ENCODE results near the gene PDCD6IP. TPM values are rescaled to one million over a fixed set of nuclear protein-coding genes. Genes with fewer than 3 reads are reported as not detected.
A peak's percentile ranks its signal among the peaks of the same experiment; 100 is the strongest.
"Not testable (repeated sequence)": the region's sequence is repeated elsewhere in the genome, so short reads cannot be mapped to it uniquely, and the experiment has no call there.

PDCD6IP gene
- total RNA-seq, 1 donor from 2014 or later = 91.1 TPM

DNA sequence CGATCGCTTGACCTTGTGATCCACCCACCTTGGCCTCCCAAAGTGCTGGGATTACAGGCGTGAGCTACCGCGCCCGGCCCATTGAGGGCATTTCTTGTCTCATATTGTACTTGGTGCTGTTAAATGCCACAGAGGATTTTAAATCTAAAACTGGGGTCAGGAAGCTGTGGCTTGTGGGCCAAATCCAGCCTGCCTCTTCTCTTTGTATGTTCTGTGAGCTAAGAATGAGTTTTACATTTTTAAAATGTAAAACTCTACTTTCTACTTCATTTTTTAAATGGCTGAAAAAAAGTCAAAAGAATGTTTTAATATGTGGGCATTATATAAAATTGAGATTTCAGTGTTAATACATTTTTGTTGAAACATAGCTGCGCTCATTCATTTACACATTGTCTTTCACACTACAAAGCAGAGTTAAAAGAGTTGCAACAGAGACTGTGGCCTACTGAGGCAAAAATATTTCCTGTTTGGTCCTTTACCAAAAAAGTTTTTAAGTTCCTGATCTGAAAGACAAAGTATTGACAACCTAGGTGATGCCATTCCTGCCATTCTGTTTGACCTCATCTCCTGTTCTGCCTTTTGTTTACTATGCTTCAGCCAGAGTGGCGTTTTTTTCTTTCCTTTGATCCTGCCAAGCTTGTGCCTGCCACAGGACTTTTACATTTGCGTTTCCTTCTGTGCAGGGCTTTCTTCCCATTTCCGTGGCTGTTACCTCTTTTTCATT lies 50.4 kb downstream of the PDCD6IP start:
- FAIRE-seq = no peak
- no peaks in the 10 kb centered on the region for H3K27me3 ChIP-seq (ENCODE audit: control insufficient read depth, insufficient read depth, low read length)
- H3K4me3 ChIP-seq (ENCODE audit: low read depth, low read length) = no peak overlapping the region
- no peak for DNase-seq (ENCODE audit: low read depth)
- TF ChIP-seq CTCF (IDR thresholded peaks at IDR 0.05; ENCODE audit: insufficient read depth, low read length, severe bottlenecking) = no peak
- H3K36me3 ChIP-seq (ENCODE audit: control insufficient read depth, insufficient read depth, low read length) = peaks cover 3% of the 10 kb centered on the region

DNA sequence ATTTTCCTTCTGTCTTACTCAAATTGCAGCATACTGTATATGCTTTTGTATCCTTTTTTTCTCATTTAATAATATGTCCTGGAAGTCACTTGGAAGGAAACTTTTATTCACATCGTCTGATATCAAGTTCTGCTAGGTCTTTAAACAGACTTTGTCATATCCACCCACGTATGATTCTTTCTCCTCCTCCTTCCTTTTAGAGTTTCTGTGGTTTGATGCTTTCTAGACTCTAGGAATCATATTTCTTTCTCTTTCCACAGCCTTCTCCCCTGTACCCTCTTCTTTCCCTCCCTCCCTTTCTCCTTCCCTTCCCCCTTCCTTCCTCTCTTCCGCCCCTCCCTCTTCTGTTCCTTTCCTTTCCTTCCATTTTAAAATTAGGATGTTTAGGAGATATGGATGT lies 52.2 kb downstream of the PDCD6IP start:
- not testable (repeated sequence) for H3K36me3 ChIP-seq (ENCODE audit: control insufficient read depth, insufficient read depth, low read length); FAIRE-seq; DNase-seq (ENCODE audit: low read depth); H3K4me3 ChIP-seq (ENCODE audit: low read depth, low read length); H3K27me3 ChIP-seq (ENCODE audit: control insufficient read depth, insufficient read depth, low read length)

DNA sequence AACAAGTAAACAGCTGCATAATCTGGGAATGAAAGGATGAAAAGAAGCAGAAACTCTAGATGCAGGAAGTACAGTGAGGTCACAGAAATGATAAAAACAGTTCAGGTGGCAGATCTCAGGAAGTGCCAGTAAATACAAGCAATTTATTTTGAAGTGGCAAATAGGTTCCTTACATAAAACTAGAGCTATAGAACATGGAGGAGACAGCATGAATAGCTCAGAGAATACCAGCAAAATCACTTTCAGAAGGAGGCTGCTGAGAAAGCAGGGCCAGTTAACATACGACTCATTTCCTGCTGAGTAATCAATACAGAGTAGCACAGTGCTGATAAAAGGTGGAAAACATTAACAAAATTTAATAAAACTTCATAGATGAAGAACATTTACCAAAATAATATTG lies 57.0 kb downstream of the PDCD6IP start:
- not testable (repeated sequence) for FAIRE-seq; H3K36me3 ChIP-seq (ENCODE audit: control insufficient read depth, insufficient read depth, low read length); H3K4me3 ChIP-seq (ENCODE audit: low read depth, low read length); H3K27me3 ChIP-seq (ENCODE audit: control insufficient read depth, insufficient read depth, low read length)
- peak; percentile 53 for DNase-seq (ENCODE audit: low read depth)

DNA sequence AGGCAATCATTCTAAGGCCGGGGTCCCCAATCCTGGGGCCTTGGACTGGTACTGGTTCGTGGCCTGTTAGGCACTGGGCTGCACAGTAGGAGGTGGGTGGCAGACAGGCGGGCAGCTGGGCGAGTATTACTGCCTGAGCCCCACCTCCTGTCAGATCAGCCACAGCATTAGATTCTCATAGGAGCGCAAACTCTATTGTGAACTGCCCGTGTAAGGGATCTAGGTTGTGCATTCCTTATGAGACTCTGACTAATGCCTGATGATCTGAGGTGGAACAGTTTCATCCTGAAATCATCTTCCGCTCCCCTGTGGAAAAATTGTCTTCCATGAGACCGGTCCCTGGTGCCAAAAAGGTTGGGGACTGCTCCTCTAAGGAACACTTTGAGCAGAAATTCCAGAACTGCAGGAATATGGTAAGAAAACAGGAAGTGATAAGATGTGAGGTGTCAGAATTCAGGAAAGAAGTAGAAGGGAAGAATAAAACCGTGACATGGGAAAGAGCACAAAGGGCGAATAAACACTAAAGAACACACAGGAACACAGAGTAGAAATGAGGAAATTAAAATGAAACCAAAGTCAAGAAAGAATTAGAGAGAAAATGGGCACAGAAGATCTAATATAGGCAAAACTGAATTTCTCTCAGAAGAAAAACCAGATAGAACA lies 57.6 kb downstream of the PDCD6IP start:
- no peak for FAIRE-seq
- Histone ChIP-seq H3K4me3 (ENCODE audit: low read depth, low read length) (no peak overlapping the region), H3K27me3 (ENCODE audit: control insufficient read depth, insufficient read depth, low read length) (no peaks in the 10 kb centered on the region), H3K36me3 (ENCODE audit: control insufficient read depth, insufficient read depth, low read length) (peaks cover 1% of the 10 kb centered on the region)
- TF ChIP-seq CTCF (IDR thresholded peaks at IDR 0.05; ENCODE audit: insufficient read depth, low read length, severe bottlenecking) = no peak
- peak; percentile 72 for DNase-seq (ENCODE audit: low read depth)

- not testable (repeated sequence) for FAIRE-seq; H3K27me3 ChIP-seq (ENCODE audit: control insufficient read depth, insufficient read depth, low read length); H3K36me3 ChIP-seq (ENCODE audit: control insufficient read depth, insufficient read depth, low read length); DNase-seq (ENCODE audit: low read depth); H3K4me3 ChIP-seq (ENCODE audit: low read depth, low read length)
Observed at GRCh38 chr3:33857701-33858100, 59.3 kb downstream of the PDCD6IP start.

DNA sequence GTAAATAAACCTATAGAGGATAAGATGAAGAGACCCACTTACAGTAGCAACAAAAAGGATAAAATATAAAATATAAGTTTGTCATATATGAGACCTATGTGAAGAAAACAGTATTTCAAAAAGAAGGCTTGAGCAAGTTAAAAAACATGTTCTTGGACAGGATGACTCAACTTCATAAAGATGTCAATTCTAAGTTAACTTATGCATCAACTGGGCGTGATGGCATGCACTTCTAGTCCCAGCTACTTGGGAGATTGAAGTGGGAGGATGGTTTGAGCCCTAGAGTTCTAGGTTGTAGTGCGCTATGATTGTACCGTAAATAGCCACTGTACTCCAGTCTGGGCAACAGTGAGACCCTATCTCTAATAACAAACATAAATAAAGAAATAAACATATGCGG lies 59.7 kb downstream of the PDCD6IP start:
- no peak for FAIRE-seq
- Histone ChIP-seq H3K4me3 (ENCODE audit: low read depth, low read length) (no peak overlapping the region), H3K36me3 (ENCODE audit: control insufficient read depth, insufficient read depth, low read length) (peaks cover 1% of the 10 kb centered on the region), H3K27me3 (ENCODE audit: control insufficient read depth, insufficient read depth, low read length) (no peaks in the 10 kb centered on the region)
- peak; percentile 10 for DNase-seq (ENCODE audit: low read depth)
- TF ChIP-seq CTCF (IDR thresholded peaks at IDR 0.05; ENCODE audit: insufficient read depth, low read length, severe bottlenecking) = no peak

DNA sequence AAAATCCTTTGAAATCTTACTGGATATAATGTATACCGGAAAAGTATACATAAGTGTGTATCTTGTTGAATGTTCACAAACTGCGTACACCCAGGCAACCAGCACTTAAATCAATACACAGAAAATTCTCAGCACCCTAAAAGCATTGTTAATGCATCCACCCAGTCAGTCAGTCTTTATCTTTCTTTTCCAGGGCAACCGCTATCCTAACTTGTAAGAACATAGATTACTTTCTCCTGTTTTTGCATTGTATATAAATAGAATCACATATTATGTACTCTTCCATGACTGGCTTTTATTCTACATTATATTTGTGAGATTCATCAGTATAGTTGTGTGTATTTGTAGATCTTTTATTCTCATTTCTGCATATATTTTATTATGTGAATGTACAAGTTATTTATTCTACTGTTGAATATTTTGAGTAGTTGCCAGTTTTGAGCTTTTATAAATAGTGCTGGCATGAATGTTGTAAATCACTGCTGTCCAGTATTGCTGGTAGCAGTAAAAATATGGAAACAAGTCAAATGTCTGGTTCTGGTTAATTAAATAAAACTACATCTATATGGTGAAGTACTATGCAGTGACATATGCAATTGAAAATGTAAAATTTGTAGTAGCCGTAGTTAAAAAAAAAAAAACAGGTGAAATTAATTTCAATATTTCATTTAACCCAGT lies 62.1 kb downstream of the PDCD6IP start:
- FAIRE-seq (no peak), DNase-seq (ENCODE audit: low read depth) (no peak)
- no peak for TF ChIP-seq CTCF (IDR thresholded peaks at IDR 0.05; ENCODE audit: insufficient read depth, low read length, severe bottlenecking)
- Histone ChIP-seq H3K27me3 (ENCODE audit: control insufficient read depth, insufficient read depth, low read length) (no peaks in the 10 kb centered on the region), H3K36me3 (ENCODE audit: control insufficient read depth, insufficient read depth, low read length) (peaks cover 3% of the 10 kb centered on the region), H3K4me3 (ENCODE audit: low read depth, low read length) (no peak overlapping the region)
